DMS53 treated with DMSO at 0.1 percent for 48 hours (cell line): Measurements from ENCODE around the gene PRAMEF5.
"Not testable (repeated sequence)": the region's sequence is repeated elsewhere in the genome, so short reads cannot be mapped to it uniquely, and the experiment has no call there.

Experiments used
- DNase-seq: peaks from one replicate; lab custom pipeline; 2025; ENCODE audit not compliant: unreplicated experiment; lab: John Stamatoyannopoulos, UW

Gene PRAMEF5

DNA sequence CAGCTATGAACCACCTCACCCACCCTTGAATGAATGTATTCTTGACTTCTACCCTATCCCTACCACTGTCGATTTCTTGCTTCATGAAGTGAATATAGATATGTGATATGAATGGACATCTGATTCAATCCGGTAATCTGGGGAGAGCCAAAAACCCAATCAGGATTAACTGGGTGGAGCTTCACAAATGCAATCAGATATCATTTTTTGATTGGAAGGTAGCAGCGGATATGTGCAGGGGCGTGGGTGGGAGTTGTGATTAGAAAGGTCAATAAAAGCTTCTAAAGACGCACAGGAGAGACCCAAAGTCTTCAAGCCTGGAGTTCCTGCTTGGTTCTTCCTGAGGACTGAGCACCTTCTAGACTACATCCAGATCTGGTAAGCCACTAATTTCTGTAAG lies at the start of gene PRAMEF5:
PRAMEF5 (plus strand) TSS at position 301 of the 400 bp plus-strand sequence. CDS start 5,071 bp downstream, outside the sequence.
- DNase-seq, result not testable (repeated sequence)

DNA sequence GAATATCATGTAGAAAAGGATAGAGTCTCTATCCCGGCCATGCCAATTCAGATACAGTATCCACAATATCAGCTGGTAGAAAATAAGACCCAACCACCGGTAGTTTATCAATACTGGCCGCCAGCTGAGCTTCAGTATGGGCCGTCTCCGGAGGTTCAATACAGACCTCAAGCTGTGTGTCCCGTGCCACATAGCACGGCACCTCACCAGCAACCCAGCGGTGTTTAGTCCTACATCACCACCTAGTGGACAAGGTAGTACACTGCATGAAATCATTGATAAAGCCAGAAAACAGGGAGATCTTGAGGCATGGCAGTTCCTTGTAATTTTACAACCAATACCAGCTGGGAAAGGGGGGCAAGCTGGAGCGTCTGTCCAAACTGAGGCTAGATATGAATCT lies 45.3 kb upstream of the PRAMEF5 start:
- not testable (repeated sequence) for DNase-seq

DNA sequence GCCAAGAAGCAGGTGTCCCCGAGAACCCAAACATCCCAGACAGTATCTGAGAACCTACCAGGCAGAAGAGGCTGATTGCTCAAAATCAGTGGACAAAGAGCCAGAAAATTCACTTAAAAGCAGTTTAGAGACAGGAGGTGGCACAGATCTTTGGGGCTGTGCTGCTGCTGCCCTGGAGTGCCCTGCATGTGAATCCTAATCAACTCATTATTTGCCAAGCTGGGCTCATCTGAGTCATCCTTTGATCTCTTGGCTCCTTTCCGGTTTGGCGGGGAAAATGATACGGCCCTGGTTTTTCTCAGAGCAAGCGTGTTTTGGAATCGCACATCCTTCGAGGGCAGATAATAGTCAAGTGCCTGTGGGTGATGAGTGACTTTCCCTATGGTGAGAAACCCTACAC lies 37.4 kb upstream of the PRAMEF5 start:
- DNase-seq, result not testable (repeated sequence)

DNA sequence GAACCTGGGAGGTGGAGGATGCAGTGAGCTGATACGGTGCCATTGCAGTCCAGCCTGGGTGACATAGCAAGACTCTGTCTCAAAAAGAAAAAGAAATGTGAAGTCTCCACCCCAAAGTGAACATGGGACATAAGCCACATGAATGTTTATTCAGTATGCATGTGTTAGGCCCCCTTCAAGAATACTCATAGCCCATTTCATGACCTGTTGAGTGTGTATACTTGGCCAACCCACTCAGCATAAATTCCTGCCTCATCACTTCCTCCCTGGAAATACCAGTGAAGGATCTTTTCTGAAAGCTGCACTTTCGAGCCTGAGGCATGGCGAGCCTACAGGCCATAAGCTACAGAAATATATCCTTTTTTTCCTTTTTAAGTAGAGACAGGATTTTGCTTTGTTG lies 34.8 kb upstream of the PRAMEF5 start:
- not testable (repeated sequence) for DNase-seq

DNA sequence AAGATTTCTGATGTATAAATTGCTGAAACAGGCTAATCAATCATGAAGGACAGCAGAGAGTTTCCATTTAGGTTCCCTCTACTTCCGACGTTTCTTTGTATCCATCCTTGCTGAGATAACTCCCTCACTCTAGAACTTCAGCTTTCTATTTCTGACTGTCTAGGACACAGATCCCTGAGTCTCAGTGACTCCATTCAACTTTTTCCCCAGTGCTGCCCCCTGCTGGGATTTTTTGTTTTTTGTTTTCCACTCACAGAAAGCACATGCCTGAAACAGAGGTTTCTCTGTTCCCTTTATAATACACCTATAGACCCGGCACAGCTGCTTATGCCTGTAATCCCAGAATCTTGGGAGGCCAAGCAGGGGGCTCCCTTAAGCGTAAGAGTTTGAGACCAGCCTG lies 31.2 kb upstream of the PRAMEF5 start:
- not testable (repeated sequence) for DNase-seq

DNA sequence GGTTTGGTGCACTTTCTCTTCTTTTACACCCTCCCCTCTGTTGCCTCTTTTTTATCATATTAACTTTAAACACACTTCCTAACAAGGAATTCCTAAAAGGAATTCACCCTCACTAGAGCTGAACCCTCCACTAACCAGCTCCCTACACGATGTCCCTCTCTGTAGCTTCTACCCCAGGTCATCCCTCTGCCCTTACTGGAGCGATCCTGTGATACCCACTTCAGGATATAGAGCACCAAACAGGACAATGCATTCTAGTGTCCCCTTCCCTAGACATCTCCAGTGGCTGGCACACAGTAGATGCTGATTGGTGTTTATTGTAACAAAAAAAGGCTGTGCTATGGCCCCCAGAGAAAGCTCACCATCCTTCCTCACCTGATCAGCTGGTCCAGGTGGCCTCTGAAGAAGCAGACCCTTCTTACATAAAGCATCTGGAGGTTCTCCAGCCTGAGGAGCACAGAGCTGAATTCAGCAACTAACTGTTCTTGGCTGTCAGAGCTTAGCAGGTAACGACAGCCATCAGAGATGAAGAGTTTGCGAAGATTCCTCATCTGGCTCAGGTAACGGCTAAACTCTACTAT lies 29.4 kb upstream of the PRAMEF5 start:
- DNase-seq, result no peak

DNA sequence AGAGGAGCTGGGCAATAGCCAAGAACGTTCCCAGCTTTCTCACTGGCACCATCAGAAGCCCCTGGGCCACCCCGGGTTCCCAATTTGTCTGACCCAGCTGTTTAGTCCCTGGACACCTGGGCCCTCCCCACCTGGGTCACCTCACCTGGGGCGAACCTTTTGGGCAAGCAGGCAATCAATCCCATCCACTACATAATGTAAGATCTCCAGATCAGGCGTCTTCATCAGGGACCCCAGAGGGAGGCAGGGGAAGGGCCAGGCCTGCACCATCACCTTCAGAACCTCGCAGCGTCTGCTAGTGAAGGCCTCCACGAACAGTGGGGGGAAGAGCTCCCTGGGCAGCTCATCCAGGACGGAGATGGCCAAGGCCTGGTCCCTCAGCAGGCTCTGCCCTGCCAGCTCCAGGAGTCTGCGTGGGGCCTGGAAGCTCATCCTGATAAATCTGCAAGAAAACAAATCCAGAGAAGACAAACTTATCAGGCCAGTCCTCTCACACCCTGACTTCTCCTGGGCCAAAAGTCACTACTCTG lies 28.3 kb upstream of the PRAMEF5 start, which contains the start of gene PRAMEF18:
PRAMEF18 (minus strand) TSS at position 480 of the 530 bp plus-strand sequence; CDS start at position 432, 48 bp downstream.
- DNase-seq, result not testable (repeated sequence)

DNA sequence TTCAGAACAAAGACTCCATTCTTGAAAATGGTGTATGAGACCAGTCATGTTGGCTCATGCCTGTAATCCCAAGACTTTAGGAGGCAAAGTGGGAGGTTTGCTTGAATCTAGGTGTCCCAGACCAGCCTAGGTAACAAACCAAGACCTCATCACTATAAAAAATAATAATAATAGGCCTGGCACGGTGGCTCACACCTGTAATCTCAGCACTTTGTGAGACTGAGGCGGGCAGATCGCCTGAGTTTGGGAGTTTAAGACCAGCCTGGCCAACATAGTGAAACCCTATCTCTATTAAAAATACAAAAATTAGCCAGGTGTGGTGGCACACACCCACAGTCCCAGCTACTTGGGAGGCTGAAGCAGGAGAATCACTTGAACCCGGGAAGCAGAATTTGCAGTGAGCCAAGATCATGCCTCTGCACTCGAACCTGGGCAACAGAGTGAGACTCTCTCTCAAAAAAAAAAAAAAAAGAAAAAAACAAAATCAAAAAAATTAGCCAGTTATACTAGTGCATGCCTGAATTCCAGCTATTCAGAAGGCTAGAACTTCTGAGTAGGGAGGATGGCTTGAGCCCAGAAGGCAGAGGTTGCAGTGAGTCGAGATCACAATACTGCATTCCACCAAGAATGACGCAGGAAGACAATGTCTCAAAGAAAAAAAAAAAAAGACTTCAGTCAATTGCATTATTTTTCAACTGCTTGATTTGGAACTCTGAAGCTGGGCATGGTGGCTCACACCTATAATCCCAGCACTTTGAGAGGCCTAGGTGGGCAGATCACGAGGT lies 26.5 kb upstream of the PRAMEF5 start:
- DNase-seq, result not testable (repeated sequence)

DNA sequence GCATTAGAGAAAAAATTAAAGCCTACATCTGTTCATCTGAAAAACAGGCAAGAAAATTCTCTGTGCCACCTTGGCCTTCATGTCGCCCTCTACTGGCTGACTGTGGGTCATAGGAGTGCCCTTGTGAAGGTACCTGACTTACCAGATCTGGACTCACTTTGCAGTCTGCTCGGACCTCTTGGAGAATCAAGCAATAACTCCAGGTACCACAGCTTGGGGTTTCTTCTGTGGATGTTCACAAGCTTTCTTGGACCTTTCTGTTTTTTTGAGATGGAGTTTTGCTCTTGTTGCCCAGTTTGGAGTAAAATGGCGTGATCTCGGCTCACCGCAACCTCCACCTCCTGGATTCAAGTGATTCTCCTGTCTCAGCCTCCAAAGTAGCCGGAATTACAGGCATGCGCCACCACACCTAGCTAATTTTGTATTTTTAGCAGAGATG lies 25.6 kb upstream of the PRAMEF5 start:
- no peak for DNase-seq

DNA sequence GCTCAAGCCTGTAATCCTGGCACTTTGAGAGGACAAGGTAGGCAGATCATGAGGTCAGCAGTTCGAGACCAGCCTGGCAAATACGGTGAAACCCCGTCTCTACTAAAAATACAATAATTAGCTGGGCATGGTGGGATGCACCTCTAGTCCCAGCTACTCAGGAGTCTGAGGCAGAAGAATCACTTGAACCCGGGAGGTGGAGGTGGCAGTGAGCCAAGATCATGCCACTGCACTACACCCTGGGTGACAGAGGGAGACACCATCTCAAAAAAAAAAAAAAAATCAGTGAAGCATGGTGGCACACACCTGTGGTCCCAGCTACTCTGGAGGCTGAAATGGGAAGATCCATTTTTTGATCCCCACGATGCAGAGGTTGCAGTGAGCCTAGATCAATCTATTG lies 23.9 kb upstream of the PRAMEF5 start:
- DNase-seq, result not testable (repeated sequence)

DNA sequence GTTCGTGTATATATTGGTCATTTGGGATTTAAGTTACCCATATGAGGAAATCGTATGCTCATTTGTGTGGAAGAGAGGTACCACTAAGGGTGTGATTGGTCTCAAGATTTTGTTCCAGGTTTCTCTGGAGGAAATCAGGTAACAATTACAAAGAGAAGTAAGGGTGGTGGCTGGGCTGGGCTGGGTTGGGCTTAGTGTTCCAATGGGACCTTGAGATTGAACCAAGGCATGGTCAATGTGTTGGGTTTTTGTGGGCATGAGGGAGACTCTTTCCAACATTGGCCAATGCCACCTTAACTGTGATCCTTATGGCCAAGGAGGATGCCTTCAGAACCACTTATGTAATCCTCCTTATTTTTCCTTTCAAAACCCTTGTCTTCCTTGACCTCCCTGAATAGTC lies 23.4 kb upstream of the PRAMEF5 start:
- DNase-seq, result not testable (repeated sequence)

DNA sequence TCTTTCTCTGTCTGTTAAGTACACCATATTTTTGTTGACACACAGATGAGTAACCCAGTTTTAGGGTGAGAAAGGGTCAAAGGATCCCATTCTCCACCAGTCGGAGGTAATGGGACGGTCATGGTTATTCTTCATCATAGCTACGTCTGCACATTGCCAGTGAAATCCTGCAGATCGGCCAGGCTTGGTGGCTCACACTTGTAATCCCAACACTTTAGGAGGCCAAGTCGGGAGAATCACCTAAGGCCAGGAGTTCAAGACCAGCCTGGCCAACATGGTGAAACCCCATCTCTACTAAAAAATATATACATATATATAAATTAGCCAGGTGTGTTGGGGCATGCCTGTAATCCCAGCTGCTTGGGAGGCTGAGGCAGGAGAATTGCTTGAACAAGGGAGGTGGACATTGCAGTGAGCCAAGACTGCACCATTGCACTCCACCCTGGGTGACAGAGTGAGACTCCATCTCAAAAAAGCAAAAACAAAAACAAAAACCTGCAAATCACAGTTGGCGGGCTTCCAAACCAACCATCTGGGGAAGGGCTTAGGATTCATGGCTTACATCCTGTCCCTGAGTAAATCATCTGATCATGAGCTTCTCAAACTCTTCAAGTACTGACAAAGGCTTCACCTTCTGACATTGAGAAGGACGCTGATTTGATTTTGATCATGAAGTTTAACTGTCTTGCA lies 22.8 kb upstream of the PRAMEF5 start:
- DNase-seq, result not testable (repeated sequence)

DNA sequence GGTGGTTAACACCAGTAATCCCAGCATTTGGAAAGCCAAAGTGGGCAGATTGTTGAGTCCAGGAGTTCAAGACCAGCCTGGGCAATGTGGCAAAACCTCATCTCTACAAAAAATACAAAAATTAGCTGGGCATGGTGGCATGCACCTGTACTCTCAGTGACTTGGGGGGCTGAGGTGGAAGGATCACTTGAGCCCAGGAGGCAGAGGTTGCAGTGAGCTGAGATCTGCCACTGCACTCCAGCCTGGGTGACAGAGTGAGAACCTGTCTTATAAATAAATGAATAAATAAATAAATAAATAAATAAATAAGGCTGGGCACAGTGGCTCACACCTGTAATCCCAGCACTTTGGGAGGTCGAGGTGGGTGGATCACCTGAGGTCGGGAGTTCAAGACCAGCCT lies 21.9 kb upstream of the PRAMEF5 start:
- not testable (repeated sequence) for DNase-seq

DNA sequence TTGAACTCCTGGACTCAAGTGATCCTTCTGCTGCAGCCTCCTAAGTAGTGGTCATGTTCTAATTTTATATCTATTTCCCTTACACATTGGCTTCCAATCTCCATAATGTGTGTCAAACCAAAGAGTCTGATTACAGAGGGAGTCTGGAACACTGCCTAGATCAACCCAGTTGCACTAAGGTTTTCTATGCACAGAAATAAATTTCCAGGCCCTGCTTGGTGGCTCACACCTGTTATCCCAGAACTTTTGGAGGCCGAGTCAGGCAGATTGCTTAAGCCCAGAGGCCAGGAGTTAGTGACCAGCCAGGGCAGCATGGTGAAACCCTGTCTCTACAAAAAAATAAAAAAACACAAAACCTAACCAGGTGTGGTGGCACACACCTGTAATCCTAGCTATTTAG lies 19.9 kb upstream of the PRAMEF5 start:
- DNase-seq, result not testable (repeated sequence)

DNA sequence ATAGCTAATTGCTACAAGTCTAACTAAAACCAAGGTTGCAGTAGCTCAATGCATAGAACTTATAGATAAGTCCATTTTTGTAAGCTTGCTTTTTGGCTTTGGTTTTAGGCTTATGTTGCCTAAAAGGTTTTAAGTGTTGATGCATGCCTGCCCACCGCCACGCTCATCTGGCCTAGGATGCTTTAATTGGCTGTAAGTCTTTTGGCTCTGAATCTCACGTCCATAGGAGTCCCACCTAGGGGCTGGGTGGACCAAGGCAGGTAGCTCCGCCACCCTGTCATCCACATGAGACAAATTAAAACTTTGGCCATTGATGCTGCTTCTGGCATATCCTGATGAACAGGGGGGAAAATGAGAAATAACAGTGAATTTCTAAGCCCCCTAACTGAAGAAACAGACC lies 16.4 kb upstream of the PRAMEF5 start:
- DNase-seq, result not testable (repeated sequence)

DNA sequence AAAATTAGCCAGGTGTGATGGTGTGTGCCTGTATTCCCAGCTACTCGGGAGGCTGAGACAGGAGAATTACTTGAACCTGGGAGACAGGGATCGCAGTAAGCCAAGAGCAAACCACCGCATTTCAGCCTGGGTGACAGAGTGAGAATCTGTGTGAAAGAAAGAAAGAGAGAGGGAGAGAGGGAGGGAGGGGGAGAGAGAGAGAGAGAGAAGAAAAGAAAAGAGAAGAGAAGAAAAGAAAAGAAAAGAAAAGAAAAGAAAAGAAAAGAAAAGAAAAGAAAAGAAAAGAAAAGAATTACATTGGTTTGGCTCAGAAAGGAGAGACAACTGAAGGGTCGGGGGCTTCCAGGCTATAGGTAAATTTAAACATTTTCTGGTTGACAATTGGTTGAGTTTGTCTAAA lies 14.4 kb upstream of the PRAMEF5 start:
- not testable (repeated sequence) for DNase-seq

DNA sequence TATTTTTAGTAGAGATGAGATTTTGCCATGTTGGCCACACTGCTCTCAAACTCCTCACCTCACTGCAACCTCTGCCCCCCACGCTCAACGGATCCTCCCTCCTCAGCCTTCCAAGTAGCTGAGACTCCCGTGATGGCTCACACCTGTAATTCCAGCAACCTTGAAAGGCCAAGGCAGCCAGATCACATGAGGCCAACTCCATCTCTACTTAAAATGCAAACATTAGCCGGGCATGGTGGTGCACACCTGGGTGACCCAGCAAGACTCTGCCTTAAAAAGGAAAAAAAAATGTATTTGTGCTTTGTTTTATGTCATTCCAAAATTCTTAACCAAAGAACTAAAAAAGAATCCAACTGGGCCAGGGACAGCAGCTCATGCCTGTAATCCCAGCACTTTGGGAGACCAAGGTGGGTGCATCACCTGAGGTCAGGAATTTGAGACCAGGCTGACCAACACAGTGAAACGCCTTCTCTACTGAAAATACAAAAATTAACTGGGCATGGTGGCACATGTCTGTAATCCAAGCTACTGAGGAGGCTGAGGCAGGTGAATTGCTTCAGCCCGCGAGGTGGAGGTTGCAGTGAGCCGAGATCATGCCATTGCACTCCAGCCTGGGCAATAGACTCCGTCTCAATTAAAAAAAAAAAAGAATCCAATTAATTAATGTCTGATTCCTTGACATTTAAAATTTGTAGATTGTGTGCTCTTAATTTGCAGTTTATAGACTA lies 10.3 kb upstream of the PRAMEF5 start:
- DNase-seq, result not testable (repeated sequence)

DNA sequence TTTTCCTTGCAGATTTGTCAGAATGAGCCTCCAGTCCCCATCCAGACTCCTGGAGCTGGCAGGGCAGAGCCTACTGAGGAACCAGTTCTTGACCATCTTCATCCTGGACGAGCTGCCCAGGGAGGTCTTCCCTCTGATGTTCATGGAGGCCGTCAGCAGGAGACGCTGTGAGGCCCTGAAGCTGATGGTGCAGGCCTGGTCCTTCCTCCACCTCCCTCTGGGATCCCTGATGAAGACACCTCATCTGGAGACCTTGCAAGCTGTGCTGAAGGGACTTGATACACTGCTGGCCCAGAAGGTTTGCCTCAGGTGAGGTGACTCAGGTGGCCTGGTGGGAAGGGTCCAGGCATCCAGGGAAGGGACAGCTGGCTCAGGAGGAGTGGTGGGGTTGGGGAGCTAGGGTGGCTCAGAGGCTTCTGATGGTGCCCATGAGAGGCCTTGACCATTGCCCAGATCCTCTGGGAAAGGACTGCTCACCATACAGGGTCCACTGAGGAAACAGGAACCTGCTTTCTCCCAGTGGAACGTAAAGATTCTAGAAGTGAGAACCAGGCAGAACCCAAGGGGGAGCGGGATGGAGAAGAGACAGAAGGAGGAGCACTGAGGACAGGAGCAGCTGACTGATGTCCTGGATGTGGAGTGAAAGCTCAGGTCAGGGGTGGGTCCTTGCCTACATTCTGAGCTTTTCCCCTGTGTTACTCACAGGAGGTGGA lies 8.0 kb upstream of the PRAMEF5 start:
- DNase-seq, result not testable (repeated sequence)

DNA sequence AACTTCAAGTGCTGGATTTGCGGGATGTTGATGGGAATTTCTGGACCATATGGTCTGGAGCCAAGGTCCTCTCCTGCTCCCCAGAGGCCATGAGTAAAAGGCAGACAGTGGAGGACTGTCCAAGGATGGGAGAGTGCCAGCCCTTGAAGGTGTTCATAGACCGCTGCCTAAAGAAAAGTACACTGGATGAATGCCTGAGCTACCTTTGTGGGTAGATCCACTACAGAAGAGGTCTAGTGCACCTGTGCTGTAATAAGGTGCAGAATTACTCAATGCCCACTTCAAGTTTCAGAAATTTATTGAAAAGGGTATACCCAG lies 7.5 kb upstream of the PRAMEF5 start:
- DNase-seq, result not testable (repeated sequence)

DNA sequence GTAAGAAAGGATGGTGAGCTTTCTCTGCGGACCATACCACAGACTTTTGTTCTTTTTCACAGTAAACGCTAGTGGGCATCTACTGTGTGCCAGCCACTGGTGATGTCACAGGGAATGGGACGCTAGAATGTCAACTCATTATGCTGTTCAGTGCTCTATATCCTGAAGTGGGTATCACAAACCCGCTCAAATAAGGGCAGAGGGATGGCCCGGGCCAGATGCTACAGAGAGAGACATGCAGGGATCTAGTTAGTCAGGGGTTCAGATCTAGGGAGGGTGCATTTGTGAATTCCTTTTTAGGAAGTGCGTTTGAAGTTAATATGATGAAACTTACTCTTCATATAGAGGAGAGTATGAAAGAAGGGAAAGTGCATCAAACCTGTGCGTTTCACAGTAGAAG lies 6.9 kb upstream of the PRAMEF5 start:
- DNase-seq, result not testable (repeated sequence)
